Glomerular visceral epithelial cell (primary cell): ENCODE results near the gene POR.
"Not testable (repeated sequence)": the region's sequence is repeated elsewhere in the genome, so short reads cannot be mapped to it uniquely, and the experiment has no call there.

ENCODE experiments used
- DNase-seq: peaks from one replicate; pipeline ENCODE4 v3.0.0-alpha.2; 2016; ENCODE audit errors: extremely low spot score

Gene POR

GRCh38 chr7:76023002-76023401 lies 108.0 kb downstream of the POR start:
- no peak for DNase-seq

- DNase-seq: not testable (repeated sequence)
Measured at GRCh38 chr7:76029682-76030081, 114.7 kb downstream of the POR start.

GRCh38 chr7:76031964-76032363 lies 117.0 kb downstream of the POR start:
- DNase-seq: no peak
